ENCODE results near the gene DDX11.
"Not testable (repeated sequence)": the region's sequence is repeated elsewhere in the genome, so short reads cannot be mapped to it uniquely, and the experiment has no call there.

The DDX11 gene

GRCh38 chr12:31127209-31127848, 53.7 kb downstream of the DDX11 start:
- DNase-seq = not testable (repeated sequence)

- not testable (repeated sequence) for DNase-seq
Measured at GRCh38 chr12:31136581-31136980, 62.9 kb downstream of the DDX11 start.

GRCh38 chr12:31144768-31145167, 71.1 kb downstream of the DDX11 start:
- DNase-seq = not testable (repeated sequence)

GRCh38 chr12:31145296-31145695, 71.6 kb downstream of the DDX11 start:
- not testable (repeated sequence) for DNase-seq

GRCh38 chr12:31147415-31147814, 73.8 kb downstream of the DDX11 start:
- not testable (repeated sequence) for DNase-seq

GRCh38 chr12:31150766-31151165, 77.1 kb downstream of the DDX11 start:
- DNase-seq = not testable (repeated sequence)

Measured in GOT3 (cell line).